Right atrium auricular region (tissue), 2 donors: ENCODE data around the gene YAP1. TPM values are rescaled to one million over a fixed set of nuclear protein-coding genes. Genes with fewer than 3 reads are reported as not detected.

ENCODE experiments used
- DNase-seq: peaks from one replicate; pipeline ENCODE4 v3.0.0-alpha.2; 2019; ENCODE audit warnings: low spot score
- H3K27ac ChIP-seq, 2 donors: fragments of 200-600 bp; sonication (generic); 1 replicate in 1 of 2; 2 replicates in 1 of 2; pipeline ENCODE4 v1.5.1; 2016 to 2019
- H3K27me3 ChIP-seq, 2 donors: fragments of 200-600 bp; sonication (generic); one replicate each; pipeline versions ENCODE4 v1.5.1 to v1.6.0; 2017 to 2019
- H3K36me3 ChIP-seq: fragments of 200-600 bp; sonication (generic); one replicate; pipeline ENCODE4 v1.5.1; 2016
- H3K4me1 ChIP-seq, 2 donors: fragments of 200-600 bp; sonication (generic); one replicate each; pipeline versions ENCODE4 v1.5.1 to v1.6.0; 2017 to 2019
- H3K4me3 ChIP-seq, 2 donors: fragments of 200-600 bp; sonication (generic); 1 replicate in 1 of 2; 2 replicates in 1 of 2; pipeline ENCODE4 v1.5.1; 2017 to 2019; ENCODE audit warnings: mild to moderate bottlenecking in 1 of 2, moderate library complexity in 1 of 2
- H3K9me3 ChIP-seq, 2 donors: fragments of 200-600 bp; sonication (generic); one replicate each; pipeline ENCODE4 v1.5.1; 2019
- total RNA-seq, 2 donors: library from RNA; depleted of rRNA; stranded (reverse); fragments of >200 nt; gene quantifications; one replicate each; pipeline ENCODE4 v1.1.0, GENCODE V29; 2016
- TF ChIP-seq, protein P1 (sequence below), 2 donors: fragments of 200-600 bp; sonication (generic); IDR thresholded peaks; one replicate each; pipeline ENCODE4 v1.5.1; 2019; ENCODE audit warnings: antibody characterized with exemption in 2 of 2

YAP1 gene
- total RNA-seq, 2 donors from 2014 or later, result 85.0 to 135 TPM

DNA sequence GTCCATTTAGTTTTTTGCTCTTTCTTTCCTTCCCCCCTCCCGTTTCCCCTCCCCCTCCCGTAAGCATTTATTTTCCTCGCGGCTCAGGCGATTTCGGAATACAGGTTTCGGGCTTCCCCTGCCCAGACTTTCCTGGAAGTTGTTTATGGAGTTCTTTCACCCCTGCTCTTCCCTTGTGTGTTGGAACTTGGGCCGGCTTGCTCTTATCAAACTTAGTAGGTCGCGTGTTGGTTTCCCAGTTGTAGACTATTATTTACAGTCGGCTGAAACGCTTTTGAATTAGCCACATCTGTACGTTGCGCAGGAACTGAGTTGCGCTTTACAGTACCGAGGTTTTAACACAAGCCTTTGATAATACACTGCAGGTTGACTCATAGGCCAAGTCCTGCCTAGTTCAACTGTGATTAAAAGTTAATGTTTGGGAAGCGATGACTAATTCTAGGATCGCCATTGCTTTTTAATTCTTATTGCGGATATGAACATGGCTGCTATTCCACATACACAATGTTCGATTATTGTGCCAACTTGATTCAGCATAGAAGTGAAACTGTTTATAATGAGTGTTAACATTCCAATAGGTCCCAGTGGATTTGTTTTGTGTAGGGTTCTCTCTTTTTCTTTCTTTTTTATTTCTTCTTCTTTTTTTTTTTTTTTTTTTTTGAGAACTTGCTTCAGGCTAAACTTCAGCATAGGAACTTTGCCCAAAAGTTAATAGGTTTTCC lies 1.7 kb downstream of the YAP1 start:
- peaks cover 0 to 39% of the 10 kb centered on the region in 2 donors for H3K4me1 ChIP-seq

DNA sequence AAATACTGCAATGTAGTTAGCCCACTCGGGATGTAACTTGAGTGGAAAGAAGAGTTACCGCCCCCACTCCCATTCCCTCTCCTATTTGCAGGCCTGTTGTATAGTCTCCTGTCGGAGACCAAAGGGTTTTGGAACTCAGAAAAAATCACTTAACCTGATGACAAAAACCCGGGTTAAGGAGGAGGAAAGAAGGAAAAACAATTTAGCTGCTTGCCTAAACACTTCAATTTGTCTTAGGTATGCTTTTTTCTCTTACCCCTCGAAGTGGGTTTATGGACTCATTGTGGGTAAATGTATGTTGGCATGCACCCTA lies 2.2 kb downstream of the YAP1 start:
- TF ChIP-seq, protein P1, sequence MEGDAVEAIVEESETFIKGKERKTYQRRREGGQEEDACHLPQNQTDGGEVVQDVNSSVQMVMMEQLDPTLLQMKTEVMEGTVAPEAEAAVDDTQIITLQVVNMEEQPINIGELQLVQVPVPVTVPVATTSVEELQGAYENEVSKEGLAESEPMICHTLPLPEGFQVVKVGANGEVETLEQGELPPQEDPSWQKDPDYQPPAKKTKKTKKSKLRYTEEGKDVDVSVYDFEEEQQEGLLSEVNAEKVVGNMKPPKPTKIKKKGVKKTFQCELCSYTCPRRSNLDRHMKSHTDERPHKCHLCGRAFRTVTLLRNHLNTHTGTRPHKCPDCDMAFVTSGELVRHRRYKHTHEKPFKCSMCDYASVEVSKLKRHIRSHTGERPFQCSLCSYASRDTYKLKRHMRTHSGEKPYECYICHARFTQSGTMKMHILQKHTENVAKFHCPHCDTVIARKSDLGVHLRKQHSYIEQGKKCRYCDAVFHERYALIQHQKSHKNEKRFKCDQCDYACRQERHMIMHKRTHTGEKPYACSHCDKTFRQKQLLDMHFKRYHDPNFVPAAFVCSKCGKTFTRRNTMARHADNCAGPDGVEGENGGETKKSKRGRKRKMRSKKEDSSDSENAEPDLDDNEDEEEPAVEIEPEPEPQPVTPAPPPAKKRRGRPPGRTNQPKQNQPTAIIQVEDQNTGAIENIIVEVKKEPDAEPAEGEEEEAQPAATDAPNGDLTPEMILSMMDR (IDR thresholded peaks at IDR 0.05), result no peak
- Histone ChIP-seq H3K27ac (peak overlapping the region; percentile 95 to 99), H3K4me1 (peaks cover 0 to 44% of the 10 kb centered on the region in 2 donors), H3K9me3 (no peaks in the 10 kb centered on the region), H3K36me3 (peaks cover 6% of the 10 kb centered on the region), H3K4me3 (peak overlapping the region; percentile 84 to 93), H3K27me3 (no peaks in the 10 kb centered on the region)
- DNase-seq, result no peak

More for the DNA sequence above, 1.7 kb downstream of the YAP1 start:
- no peaks in the 10 kb centered on the region for H3K27me3 ChIP-seq
- peaks cover 6% of the 10 kb centered on the region for H3K36me3 ChIP-seq
- DNase-seq, result no peak
- H3K4me3 ChIP-seq, result peak overlapping the region; percentile 84 to 93
- TF ChIP-seq, protein P1 (IDR thresholded peaks at IDR 0.05), result no peak
- peak overlapping the region; percentile 95 to 99 for H3K27ac ChIP-seq
- H3K9me3 ChIP-seq, result no peaks in the 10 kb centered on the region

DNA sequence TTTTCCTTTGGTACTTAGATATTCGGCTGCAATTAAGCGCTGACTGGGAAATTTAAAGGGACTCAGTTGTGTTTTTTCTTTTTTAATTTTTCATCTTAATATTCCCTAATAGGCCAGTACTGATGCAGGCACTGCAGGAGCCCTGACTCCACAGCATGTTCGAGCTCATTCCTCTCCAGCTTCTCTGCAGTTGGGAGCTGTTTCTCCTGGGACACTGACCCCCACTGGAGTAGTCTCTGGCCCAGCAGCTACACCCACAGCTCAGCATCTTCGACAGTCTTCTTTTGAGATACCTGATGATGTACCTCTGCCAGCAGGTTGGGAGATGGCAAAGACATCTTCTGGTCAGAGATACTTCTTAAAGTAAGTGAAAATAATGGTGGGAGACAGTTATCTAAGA lies 3.8 kb downstream of the YAP1 start:
- TF ChIP-seq, protein P1 (IDR thresholded peaks at IDR 0.05), result no peak
- Histone ChIP-seq H3K9me3 (no peaks in the 10 kb centered on the region), H3K27me3 (no peaks in the 10 kb centered on the region), H3K27ac (no peak overlapping the region), H3K4me3 (no peak overlapping the region), H3K36me3 (peaks cover 6% of the 10 kb centered on the region), H3K4me1 (peaks cover 0 to 58% of the 10 kb centered on the region in 2 donors)
- no peak for DNase-seq

DNA sequence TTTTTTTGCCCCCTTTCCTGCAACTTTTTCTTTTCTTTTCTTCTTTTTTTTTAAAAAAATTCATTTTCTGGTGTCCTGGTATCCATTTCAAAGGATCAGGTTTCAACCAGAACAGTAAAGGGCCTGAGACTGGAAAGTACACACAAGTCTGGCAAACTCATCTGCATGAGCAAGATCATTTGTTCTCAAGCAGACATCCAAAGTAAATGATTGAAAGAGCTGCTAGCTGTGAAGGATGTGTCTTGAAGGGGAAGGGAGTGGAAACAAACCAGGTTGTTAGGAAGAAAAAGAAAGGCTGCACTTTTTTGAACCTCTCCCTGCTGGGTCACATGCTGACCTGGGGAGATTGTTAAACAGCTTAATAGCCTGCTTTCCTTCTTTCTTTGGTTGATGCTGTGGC lies 5.3 kb downstream of the YAP1 start:
- H3K9me3 ChIP-seq, result no peaks in the 10 kb centered on the region
- peak overlapping the region in 1 of 2 donors; percentile 17 for H3K27ac ChIP-seq
- no peaks in the 10 kb centered on the region for H3K27me3 ChIP-seq
- H3K4me1 ChIP-seq, result peaks cover 0 to 63% of the 10 kb centered on the region in 2 donors
- H3K4me3 ChIP-seq, result no peak overlapping the region
- TF ChIP-seq, protein P1 (IDR thresholded peaks at IDR 0.05), result no peak
- DNase-seq, result no peak
- H3K36me3 ChIP-seq, result peaks cover 6% of the 10 kb centered on the region

DNA sequence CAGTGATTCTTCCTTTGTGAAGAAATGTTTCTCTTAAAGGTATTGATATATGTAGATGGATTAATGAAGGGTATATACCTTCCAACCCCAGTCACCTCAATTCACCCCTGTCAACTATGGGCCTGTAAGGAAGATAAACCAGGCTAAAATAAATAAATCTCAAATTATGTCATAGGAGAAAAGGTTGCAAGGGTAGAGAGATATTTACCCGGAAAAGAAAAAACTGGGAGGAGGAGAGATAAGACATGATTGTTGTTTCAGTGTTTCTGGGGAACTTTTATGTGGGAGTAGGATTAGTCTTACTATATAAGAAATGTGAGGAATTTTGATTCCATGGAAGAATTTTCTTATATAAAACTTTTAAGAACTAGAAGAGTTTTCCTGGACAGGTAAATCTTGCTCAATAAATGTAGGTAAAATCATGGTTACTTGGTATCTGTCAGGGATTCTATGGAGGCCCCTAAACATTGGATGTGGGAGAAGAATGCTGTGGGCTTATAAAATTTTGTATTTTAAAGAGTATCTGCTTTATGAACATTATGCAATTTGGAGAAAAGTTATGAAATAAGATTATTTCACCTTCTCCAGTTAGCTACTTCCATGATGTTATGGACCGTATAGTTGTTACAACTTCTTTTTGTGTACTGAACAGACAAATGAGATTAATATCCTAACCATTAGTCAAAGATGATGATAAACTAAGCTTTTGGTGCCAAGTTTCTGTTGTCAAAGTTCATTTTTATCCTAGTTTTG lies 6.4 kb downstream of the YAP1 start:
- H3K9me3 ChIP-seq, result no peaks in the 10 kb centered on the region
- no peaks in the 10 kb centered on the region for H3K27me3 ChIP-seq
- H3K4me1 ChIP-seq, result peaks cover 0 to 63% of the 10 kb centered on the region in 2 donors

More for the DNA sequence above, 6.4 kb downstream of the YAP1 start:
- H3K4me3 ChIP-seq, result no peak overlapping the region
- TF ChIP-seq, protein P1 (IDR thresholded peaks at IDR 0.05), result no peak
- no peak overlapping the region for H3K27ac ChIP-seq
- peaks cover 6% of the 10 kb centered on the region for H3K36me3 ChIP-seq
- no peak for DNase-seq
